ENCODE results near the gene DLG2. TPM values are rescaled to one million over a fixed set of nuclear protein-coding genes. Genes with fewer than 3 reads are reported as not detected.

The DLG2 gene
- total RNA-seq, 2 experiments from 2014 or later: 0.85 to 1.1 TPM

GRCh38 chr11:83682611-83682973 is 1944.6 kb downstream of the DLG2 start:
- H3K36me3 Mint-ChIP-seq (ENCODE audit: low read depth): no peaks in the 10 kb centered on the region
- ChIA-PET CTCF (interaction anchor here (2.3 kb wide), 1 partner anchor 11 kb away, joined by 6 read pairs; no protein-coding TSS in a partner anchor), POLR2A (no interaction called here)
- H3K4me3 Mint-ChIP-seq: no peak overlapping the region
- no peaks in the 10 kb centered on the region for H3K4me1 Mint-ChIP-seq
- no peak for DNase-seq
- H3K27ac Mint-ChIP-seq: no peak overlapping the region
- H3K27me3 Mint-ChIP-seq: no peaks in the 10 kb centered on the region
- no peaks in the 10 kb centered on the region for H3K9me3 Mint-ChIP-seq

- H3K4me1 Mint-ChIP-seq: no peaks in the 10 kb centered on the region
- DNase-seq: no peak
- H3K27me3 Mint-ChIP-seq: no peaks in the 10 kb centered on the region
- no peaks in the 10 kb centered on the region for H3K9me3 Mint-ChIP-seq
- no peaks in the 10 kb centered on the region for H3K36me3 Mint-ChIP-seq (ENCODE audit: low read depth)
- H3K27ac Mint-ChIP-seq: no peak overlapping the region
- ChIA-PET CTCF (interaction anchor here (2.3 kb wide), 1 partner anchor 12 kb away, joined by 6 read pairs; no protein-coding TSS in a partner anchor), POLR2A (no interaction called here)
- H3K4me3 Mint-ChIP-seq: no peak overlapping the region
These were observed 1945.1 kb downstream of the DLG2 start for GRCh38 chr11:83681906-83682610.

GRCh38 chr11:83681031-83681781 is 1945.9 kb downstream of the DLG2 start:
- H3K4me3 Mint-ChIP-seq: no peak overlapping the region
- DNase-seq: no peak
- CTCF ChIA-PET: interaction anchor here (2.3 kb wide), 1 partner anchor 12 kb away, joined by 6 read pairs; no protein-coding TSS in a partner anchor
- H3K9me3 Mint-ChIP-seq: no peaks in the 10 kb centered on the region
- POLR2A ChIA-PET: interaction anchor here (0.6 kb wide), 1 partner anchor 41 kb away, joined by 5 read pairs; no protein-coding TSS in a partner anchor
- no peaks in the 10 kb centered on the region for H3K36me3 Mint-ChIP-seq (ENCODE audit: low read depth)
- H3K27me3 Mint-ChIP-seq: no peaks in the 10 kb centered on the region
- H3K4me1 Mint-ChIP-seq: no peaks in the 10 kb centered on the region
- no peak overlapping the region for H3K27ac Mint-ChIP-seq

- ChIA-PET CTCF (interaction anchor here (2.3 kb wide), 1 partner anchor 13 kb away, joined by 6 read pairs; no protein-coding TSS in a partner anchor), POLR2A (no interaction called here)
- Mint-ChIP-seq H3K27me3 (no peaks in the 10 kb centered on the region), H3K4me3 (no peak overlapping the region), H3K9me3 (no peaks in the 10 kb centered on the region), H3K27ac (no peak overlapping the region), H3K4me1 (no peaks in the 10 kb centered on the region), H3K36me3 (ENCODE audit: low read depth) (no peaks in the 10 kb centered on the region)
- no peak for DNase-seq
These were observed 1946.8 kb downstream of the DLG2 start for GRCh38 chr11:83680321-83680720.

- Mint-ChIP-seq H3K36me3 (ENCODE audit: low read depth) (no peaks in the 10 kb centered on the region), H3K27me3 (no peaks in the 10 kb centered on the region), H3K4me3 (no peak overlapping the region), H3K9me3 (no peaks in the 10 kb centered on the region), H3K4me1 (no peaks in the 10 kb centered on the region), H3K27ac (no peak overlapping the region)
- no peak for DNase-seq
- ChIA-PET CTCF (no interaction called here), POLR2A (no interaction called here)
These were observed 1948.1 kb downstream of the DLG2 start for GRCh38 chr11:83678831-83679584.

GRCh38 chr11:83677730-83678129 is 1949.4 kb downstream of the DLG2 start:
- ChIA-PET POLR2A (no interaction called here), CTCF (no interaction called here)
- no peaks in the 10 kb centered on the region for H3K27me3 Mint-ChIP-seq
- H3K36me3 Mint-ChIP-seq (ENCODE audit: low read depth): no peaks in the 10 kb centered on the region
- H3K4me1 Mint-ChIP-seq: no peaks in the 10 kb centered on the region
- H3K27ac Mint-ChIP-seq: no peak overlapping the region
- H3K9me3 Mint-ChIP-seq: no peaks in the 10 kb centered on the region
- no peak overlapping the region for H3K4me3 Mint-ChIP-seq
- no peak for DNase-seq

GRCh38 chr11:83676056-83676601 is 1951.0 kb downstream of the DLG2 start:
- CTCF ChIA-PET: no interaction called here
- Mint-ChIP-seq H3K36me3 (ENCODE audit: low read depth) (no peaks in the 10 kb centered on the region), H3K9me3 (no peaks in the 10 kb centered on the region), H3K4me1 (no peaks in the 10 kb centered on the region), H3K27ac (no peak overlapping the region), H3K27me3 (no peaks in the 10 kb centered on the region), H3K4me3 (no peak overlapping the region)
- no peak for DNase-seq
- POLR2A ChIA-PET: interaction anchor here (0.5 kb wide), 1 partner anchor 51 kb away, joined by 3 read pairs; no protein-coding TSS in a partner anchor

GRCh38 chr11:83674102-83674896 is 1952.8 kb downstream of the DLG2 start:
- Mint-ChIP-seq H3K36me3 (ENCODE audit: low read depth) (no peaks in the 10 kb centered on the region), H3K9me3 (no peaks in the 10 kb centered on the region), H3K4me3 (no peak overlapping the region), H3K27ac (no peak overlapping the region), H3K27me3 (no peaks in the 10 kb centered on the region), H3K4me1 (no peaks in the 10 kb centered on the region)
- DNase-seq: no peak
- ChIA-PET POLR2A (no interaction called here), CTCF (no interaction called here)

GRCh38 chr11:83671289-83671688 is 1955.9 kb downstream of the DLG2 start:
- Mint-ChIP-seq H3K36me3 (ENCODE audit: low read depth) (no peaks in the 10 kb centered on the region), H3K9me3 (no peaks in the 10 kb centered on the region), H3K27ac (no peak overlapping the region), H3K4me1 (no peaks in the 10 kb centered on the region), H3K27me3 (no peaks in the 10 kb centered on the region), H3K4me3 (no peak overlapping the region)
- CTCF ChIA-PET: no interaction called here
- POLR2A ChIA-PET: no interaction called here
- DNase-seq: no peak

GRCh38 chr11:83666149-83666548 is 1961.0 kb downstream of the DLG2 start:
- DNase-seq: no peak
- Mint-ChIP-seq H3K27ac (no peak overlapping the region), H3K27me3 (no peaks in the 10 kb centered on the region), H3K36me3 (ENCODE audit: low read depth) (no peaks in the 10 kb centered on the region), H3K9me3 (no peaks in the 10 kb centered on the region), H3K4me3 (no peak overlapping the region), H3K4me1 (no peaks in the 10 kb centered on the region)
- CTCF ChIA-PET: no interaction called here
- POLR2A ChIA-PET: no interaction called here

GRCh38 chr11:83663988-83664387 is 1963.2 kb downstream of the DLG2 start:
- H3K27ac Mint-ChIP-seq: no peak overlapping the region
- ChIA-PET POLR2A (no interaction called here), CTCF (no interaction called here)
- no peaks in the 10 kb centered on the region for H3K27me3 Mint-ChIP-seq
- no peaks in the 10 kb centered on the region for H3K36me3 Mint-ChIP-seq (ENCODE audit: low read depth)
- DNase-seq: no peak
- no peaks in the 10 kb centered on the region for H3K9me3 Mint-ChIP-seq
- no peak overlapping the region for H3K4me3 Mint-ChIP-seq
- no peaks in the 10 kb centered on the region for H3K4me1 Mint-ChIP-seq

- Mint-ChIP-seq H3K4me3 (no peak overlapping the region), H3K27me3 (no peaks in the 10 kb centered on the region), H3K27ac (no peak overlapping the region), H3K4me1 (no peaks in the 10 kb centered on the region), H3K36me3 (ENCODE audit: low read depth) (no peaks in the 10 kb centered on the region), H3K9me3 (no peaks in the 10 kb centered on the region)
- ChIA-PET POLR2A (no interaction called here), CTCF (no interaction called here)
- DNase-seq: no peak
These were observed 1963.7 kb downstream of the DLG2 start for GRCh38 chr11:83663446-83663845.
